GM23248 (cell line): ENCODE results near the gene CELA3A. TPM values are rescaled to one million over a fixed set of nuclear protein-coding genes. Genes with fewer than 3 reads are reported as not detected.

ENCODE experiments used
- DNase-seq: peaks from one replicate; pipeline ENCODE4 v3.0.0-alpha.2; 2015
- H2AFZ ChIP-seq: fragments of 200-600 bp; sonication (generic); 2 replicates; pipeline ENCODE4 v1.6.1; 2016; ENCODE audit warnings: antibody characterized with exemption
- H3F3A ChIP-seq: fragments of 200-600 bp; sonication (generic); 2 replicates; pipeline ENCODE4 v1.6.1; 2016; ENCODE audit warnings: mild to moderate bottlenecking, antibody characterized with exemption, mixed run types; ENCODE audit not compliant: insufficient read depth
- H3K27ac ChIP-seq: fragments of 200-600 bp; sonication (generic); 2 replicates; pipeline ENCODE4 v1.5.1; 2016; ENCODE audit warnings: mild to moderate bottlenecking
- H3K27me3 ChIP-seq: fragments of 200-600 bp; sonication (generic); replicated peaks from 2 replicates; pipeline ENCODE4 v1.6.1; 2016; ENCODE audit warnings: mild to moderate bottlenecking; ENCODE audit not compliant: insufficient read depth
- H3K36me3 ChIP-seq: fragments of 200-600 bp; sonication (generic); 2 replicates; pipeline ENCODE4 v1.6.1; 2016; ENCODE audit warnings: low read depth, mild to moderate bottlenecking
- H3K4me1 ChIP-seq: fragments of 200-600 bp; sonication (generic); 2 replicates; pipeline ENCODE4 v1.6.1; 2016; ENCODE audit warnings: mild to moderate bottlenecking; ENCODE audit not compliant: insufficient read depth
- H3K4me2 ChIP-seq: fragments of 200-600 bp; sonication (generic); one replicate; pipeline ENCODE4 v1.6.1; 2016; ENCODE audit warnings: mild to moderate bottlenecking; ENCODE audit not compliant: unreplicated experiment
- H3K4me3 ChIP-seq: fragments of 200-600 bp; sonication (generic); 2 replicates; pipeline ENCODE4 v1.5.1; 2016; ENCODE audit warnings: mild to moderate bottlenecking
- H3K79me2 ChIP-seq: fragments of 200-600 bp; sonication (generic); 2 replicates; pipeline ENCODE4 v1.6.1; 2016; ENCODE audit warnings: mild to moderate bottlenecking; ENCODE audit not compliant: insufficient read depth
- H3K9ac ChIP-seq: fragments of 200-600 bp; sonication (generic); 2 replicates; pipeline ENCODE4 v1.6.1; 2016; ENCODE audit warnings: mild to moderate bottlenecking
- H3K9me2 ChIP-seq: fragments of 200-600 bp; sonication (generic); 2 replicates; pipeline ENCODE4 v1.6.1; 2016; ENCODE audit warnings: mixed run types, mild to moderate bottlenecking, moderate library complexity; ENCODE audit not compliant: insufficient read depth
- H3K9me3 ChIP-seq: fragments of 200-600 bp; sonication (generic); one replicate; pipeline ENCODE4 v1.6.1; 2017; ENCODE audit warnings: low read depth
- H4K20me1 ChIP-seq: fragments of 200-600 bp; sonication (generic); 2 replicates; pipeline ENCODE4 v1.6.0; 2016; ENCODE audit not compliant: insufficient read depth
- EZH2 ChIP-seq: fragments of 200-600 bp; sonication (generic); IDR thresholded peaks from 2 replicates; pipeline ENCODE4 v1.6.1; 2018; ENCODE audit warnings: antibody characterized with exemption, mild to moderate bottlenecking; ENCODE audit not compliant: insufficient read depth, poor library complexity, severe bottlenecking
- EZH2phosphoT487 ChIP-seq: fragments of 200-600 bp; sonication (generic); IDR thresholded peaks from 2 replicates; pipeline ENCODE4 v1.6.1; 2018; ENCODE audit warnings: antibody characterized with exemption, moderate library complexity, mild to moderate bottlenecking, low read depth; ENCODE audit not compliant: insufficient read depth
- WGBS, 2 experiments: methylation state at CpG; one replicate each; pipeline ENCODE4 v1.1.6; 2015 to 2017; ENCODE audit warnings: low lambda C conversion rate in 2 of 2, low coverage in 1 of 2; ENCODE audit errors: missing lambda C conversion rate in 2 of 2; 5-methylcytosine and 5-hydroxymethylcytosine counted together
- in situ Hi-C: fragments of 300-500 bp; cut with MboI; formaldehyde crosslinking; loops from 2 replicates; pipeline ENCODE4 v1.15.0; 2020
- polyA plus RNA-seq: library from polyadenylated mRNA; unstranded; fragments of >200 nt; fragmentation: Nextera tagmentation; extraction: Ambion mirVana; gene quantifications from 2 replicates; pipeline ENCODE4 v1.2.1, GENCODE V29; 2016
- total RNA-seq: library from RNA; depleted of rRNA; stranded (reverse); fragments of >200 nt; shearing (Covaris generic); gene quantifications from 2 replicates; pipeline ENCODE4 v1.2.3, GENCODE V29; 2014

Gene CELA3A
- total and polyA plus RNA-seq, 2 experiments from 2014 or later, result not detected

- Histone ChIP-seq H3K4me3 (peak overlapping the region; percentile 91), H3K9me3 (no peaks in the 10 kb centered on the region), H3K9ac (peak overlapping the region; percentile 99), H3K27ac (peak overlapping the region; percentile 95), H3K79me2 (peaks cover 61% of the 10 kb centered on the region), H3K4me2 (peak overlapping the region; percentile 98), H3F3A (peaks cover 34% of the 10 kb centered on the region), H4K20me1 (peaks cover 48% of the 10 kb centered on the region; the same call in 1 of the 2 replicates), H3K27me3 (no peaks in the 10 kb centered on the region), H3K9me2 (no peaks in the 10 kb centered on the region), H2AFZ (no peak overlapping the region), H3K4me1 (peaks cover 21% of the 10 kb centered on the region), H3K36me3 (peaks cover 3% of the 10 kb centered on the region; the same call in 1 of the 2 replicates)
- 52 to 53% methylated on average over 19 of the region's 19 CpGs for WGBS, 2 experiments
- TF ChIP-seq EZH2phosphoT487, result no peak
- TF ChIP-seq EZH2, result no peak
- DNase-seq, result peak; percentile 30
- in situ Hi-C loops, result no loop called here
These were observed 52.7 kb downstream of the CELA3A start for GRCh38 chr1:22053861-22054770.

DNA sequence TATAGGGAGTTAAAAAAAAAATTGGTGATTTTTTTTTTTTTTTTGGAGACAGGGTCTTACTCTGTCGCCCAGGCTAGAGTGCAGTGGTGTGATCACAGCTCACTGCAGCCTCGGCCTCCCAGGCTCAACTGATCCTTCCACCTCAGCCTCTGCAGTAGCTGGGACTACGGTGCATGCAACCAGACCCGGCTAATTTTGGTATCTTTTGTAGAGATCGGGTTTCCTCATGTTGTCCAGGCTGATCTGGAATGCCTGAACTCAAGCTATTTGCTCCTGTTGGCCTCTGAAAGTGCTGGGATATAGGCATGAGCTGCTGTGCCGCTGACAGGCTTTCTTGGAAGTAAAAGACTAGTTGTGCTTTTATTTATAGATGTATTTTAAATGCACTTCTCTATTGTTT, 54.0 kb downstream of the CELA3A start:
- Histone ChIP-seq H3K27ac (peak overlapping the region; percentile 15), H3K27me3 (no peaks in the 10 kb centered on the region), H3K9me3 (no peaks in the 10 kb centered on the region), H3K79me2 (peaks cover 75% of the 10 kb centered on the region), H3K4me1 (peaks cover 21% of the 10 kb centered on the region), H3K4me2 (peak overlapping the region; percentile 64), H3K4me3 (peak overlapping the region; percentile 51), H2AFZ (no peak overlapping the region), H3K9ac (no peak overlapping the region), H4K20me1 (peaks cover 62% of the 10 kb centered on the region), H3K9me2 (no peaks in the 10 kb centered on the region), H3K36me3 (peaks cover 3% of the 10 kb centered on the region; the same call in 1 of the 2 replicates), H3F3A (peaks cover 43% of the 10 kb centered on the region)
- in situ Hi-C loops, result no loop called here
- DNase-seq, result peak; percentile 28
- TF ChIP-seq EZH2phosphoT487, result no peak
- no peak for TF ChIP-seq EZH2
- 55 to 58% methylated on average over 6 of the region's 6 CpGs for WGBS, 2 experiments

DNA sequence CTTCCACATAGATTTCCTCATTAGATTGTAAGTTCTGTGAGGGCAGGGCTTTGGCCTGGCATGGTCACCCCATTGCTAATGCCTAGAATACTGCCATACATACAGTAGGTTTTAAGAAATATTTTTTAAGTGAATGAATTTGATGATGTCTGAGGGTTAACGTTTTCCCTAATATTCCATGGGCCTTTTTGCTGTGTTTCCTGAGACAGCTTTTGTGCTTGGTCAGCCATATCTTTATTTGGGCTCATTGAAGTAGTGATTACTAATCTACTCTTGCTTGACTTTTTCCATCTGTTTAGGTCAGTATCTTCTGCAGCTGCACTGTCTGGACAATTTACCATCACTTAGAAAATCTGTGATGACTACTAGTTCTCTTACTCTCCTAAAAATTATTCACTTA, 54.6 kb downstream of the CELA3A start:
- peak; percentile 55 for DNase-seq
- no peak overlapping the region; the same call in 1 of the 2 replicates for H3K9ac ChIP-seq
- H3F3A ChIP-seq, result peaks cover 43% of the 10 kb centered on the region
- no peaks in the 10 kb centered on the region for H3K9me3 ChIP-seq
- TF ChIP-seq EZH2phosphoT487 (no peak), EZH2 (no peak)
- H3K27me3 ChIP-seq, result no peaks in the 10 kb centered on the region
- peak overlapping the region; percentile 51 for H3K4me3 ChIP-seq
- H3K4me1 ChIP-seq, result peaks cover 21% of the 10 kb centered on the region
- peaks cover 66% of the 10 kb centered on the region for H4K20me1 ChIP-seq
- 46 to 67% methylated on average over 1 of the region's 1 CpG for WGBS, 2 experiments
- H3K9me2 ChIP-seq, result no peaks in the 10 kb centered on the region
- peaks cover 3% of the 10 kb centered on the region; the same call in 1 of the 2 replicates for H3K36me3 ChIP-seq
- peak overlapping the region; percentile 15 for H3K27ac ChIP-seq
- H3K79me2 ChIP-seq, result peaks cover 81% of the 10 kb centered on the region
- in situ Hi-C loops, result no loop called here
- H3K4me2 ChIP-seq, result peak overlapping the region; percentile 64
- H2AFZ ChIP-seq, result no peak overlapping the region

DNA sequence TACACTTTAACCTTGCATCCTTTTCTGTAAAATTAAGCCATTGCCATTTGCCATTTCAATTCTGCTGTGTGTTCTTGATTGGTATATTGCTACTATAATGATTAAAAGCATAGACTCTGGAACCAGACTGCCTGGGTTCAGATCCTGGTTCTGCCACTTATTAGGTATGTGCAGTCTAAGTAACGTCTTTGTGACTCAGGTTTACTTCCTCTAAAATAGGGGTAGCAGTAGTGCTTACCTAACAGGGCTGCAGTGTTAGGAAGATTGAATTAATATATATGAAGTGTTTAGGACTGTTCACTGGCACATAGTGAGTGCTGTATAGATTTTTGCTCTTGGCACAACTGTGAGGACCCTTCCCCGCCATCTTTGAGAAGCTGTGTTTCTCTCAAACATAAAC, 55.5 kb downstream of the CELA3A start:
- H3K79me2 ChIP-seq, result peaks cover 90% of the 10 kb centered on the region
- in situ Hi-C loops, result no loop called here
- H3K27ac ChIP-seq, result peak overlapping the region; percentile 15
- no peak overlapping the region for H2AFZ ChIP-seq
- TF ChIP-seq EZH2phosphoT487 (no peak), EZH2 (no peak)
- DNase-seq, result peak; percentile 31
- H3K4me2 ChIP-seq, result peak overlapping the region; percentile 48
- peaks cover 24% of the 10 kb centered on the region for H3K4me1 ChIP-seq
- peaks cover 43% of the 10 kb centered on the region for H3F3A ChIP-seq
- peaks cover 3% of the 10 kb centered on the region; the same call in 1 of the 2 replicates for H3K36me3 ChIP-seq
- no peaks in the 10 kb centered on the region for H3K27me3 ChIP-seq
- 62 to 70% methylated on average over 2 of the region's 2 CpGs for WGBS, 2 experiments
- H3K9me2 ChIP-seq, result no peaks in the 10 kb centered on the region
- H3K9me3 ChIP-seq, result no peaks in the 10 kb centered on the region
- peak overlapping the region; percentile 51; the same call in 1 of the 2 replicates for H3K4me3 ChIP-seq
- H3K9ac ChIP-seq, result peak overlapping the region; percentile 16; the same call in 1 of the 2 replicates
- peaks cover 71% of the 10 kb centered on the region for H4K20me1 ChIP-seq
